Esophagus squamous epithelium (tissue), 5 donors: Measurements from ENCODE around the gene STX18. TPM values are rescaled to one million over a fixed set of nuclear protein-coding genes. Genes with fewer than 3 reads are reported as not detected.

Experiments used
- DNase-seq: peaks from one replicate; lab custom pipeline; 2025; lab: John Stamatoyannopoulos, UW
- H3K27ac ChIP-seq, 4 donors: fragments of 200-600 bp; sonication (generic); one replicate each; pipeline ENCODE4 v1.5.1; 2016 to 2019; ENCODE audit warnings: mild to moderate bottlenecking in 1 of 4
- H3K27me3 ChIP-seq, 4 donors: fragments of 200-600 bp; sonication (generic); 1 replicate in 3 of 4; 2 replicates in 1 of 4; pipeline versions ENCODE4 v1.5.1 to v1.6.0; 2017 to 2021; ENCODE audit warnings: antibody characterized with exemption in 1 of 4
- H3K36me3 ChIP-seq, 3 donors: fragments of 200-600 bp; sonication (generic); one replicate each; pipeline ENCODE4 v1.5.1; 2016 to 2019
- H3K4me1 ChIP-seq, 3 donors: fragments of 200-600 bp; sonication (generic); one replicate each; pipeline ENCODE4 v1.5.1; 2017 to 2019
- H3K4me3 ChIP-seq, 4 donors: fragments of 200-600 bp; sonication (generic); 1 replicate in 3 of 4; 2 replicates in 1 of 4; pipeline ENCODE4 v1.5.1; 2016 to 2019; ENCODE audit warnings: mild to moderate bottlenecking in 2 of 4, moderate library complexity in 1 of 4
- H3K9me3 ChIP-seq, 3 donors: fragments of 200-600 bp; sonication (generic); one replicate each; pipeline ENCODE4 v1.5.1; 2016 to 2019
- POLR2A ChIP-seq, 4 donors: fragments of 450-650 bp; IDR thresholded peaks; one replicate each; pipeline ENCODE4 v1.6.1; 2017; ENCODE audit warnings: antibody characterized with exemption in 4 of 4, mild to moderate bottlenecking in 4 of 4, moderate library complexity in 3 of 4
- WGBS, 2 donors: methylation state at CpG; one replicate each; pipeline ENCODE4 v1.1.5; 2018; 5-methylcytosine and 5-hydroxymethylcytosine counted together
- intact Hi-C: fragments of 100-400 bp; cut with DNase I; formaldehyde crosslinking; loops from one replicate; pipeline ENCODE4 v1.15.0; 2022
- total RNA-seq, 4 donors: library from RNA; depleted of rRNA; stranded (reverse); fragments of >200 nt; gene quantifications; one replicate each; pipeline ENCODE4 v1.1.0, GENCODE V29; 2016
- TF ChIP-seq, protein P1 (sequence below), 6 experiments: fragments of 450-650 bp in 4 of 6; fragments of 200-600 bp in 2 of 6; sonication (generic) in 2 of 6; IDR thresholded peaks; one replicate each; pipeline ENCODE4 v1.5.1; 2016 to 2019; ENCODE audit warnings: antibody characterized with exemption in 6 of 6, mild to moderate bottlenecking in 4 of 6, moderate library complexity in 4 of 6
- donor health status: DM: yes; HTN: yes; CAD: no.

STX18 gene
- total RNA-seq, 4 donors from 2014 or later = 10.5 to 27.8 (median 19.3) TPM

DNA sequence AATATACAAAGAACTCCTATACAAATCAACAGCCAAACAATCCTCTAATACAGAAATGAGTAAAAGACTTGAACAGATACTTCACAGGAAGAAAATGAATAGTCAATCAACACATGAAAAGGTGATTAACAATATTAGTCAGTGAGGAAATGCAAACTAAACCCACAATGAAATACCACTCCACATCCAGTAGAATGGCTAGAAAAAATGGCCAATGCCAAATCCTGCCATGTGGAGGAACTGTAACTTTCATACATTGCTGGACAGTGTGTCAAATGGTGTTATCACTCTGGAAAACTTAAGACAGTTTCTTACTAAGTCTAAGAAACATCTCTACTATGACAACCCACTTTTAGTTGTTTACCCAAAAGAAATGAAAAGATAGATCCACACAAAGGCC is 95.4 kb downstream of the STX18 start:
- no peaks in the 10 kb centered on the region for H3K27me3 ChIP-seq
- TF ChIP-seq, protein P1, sequence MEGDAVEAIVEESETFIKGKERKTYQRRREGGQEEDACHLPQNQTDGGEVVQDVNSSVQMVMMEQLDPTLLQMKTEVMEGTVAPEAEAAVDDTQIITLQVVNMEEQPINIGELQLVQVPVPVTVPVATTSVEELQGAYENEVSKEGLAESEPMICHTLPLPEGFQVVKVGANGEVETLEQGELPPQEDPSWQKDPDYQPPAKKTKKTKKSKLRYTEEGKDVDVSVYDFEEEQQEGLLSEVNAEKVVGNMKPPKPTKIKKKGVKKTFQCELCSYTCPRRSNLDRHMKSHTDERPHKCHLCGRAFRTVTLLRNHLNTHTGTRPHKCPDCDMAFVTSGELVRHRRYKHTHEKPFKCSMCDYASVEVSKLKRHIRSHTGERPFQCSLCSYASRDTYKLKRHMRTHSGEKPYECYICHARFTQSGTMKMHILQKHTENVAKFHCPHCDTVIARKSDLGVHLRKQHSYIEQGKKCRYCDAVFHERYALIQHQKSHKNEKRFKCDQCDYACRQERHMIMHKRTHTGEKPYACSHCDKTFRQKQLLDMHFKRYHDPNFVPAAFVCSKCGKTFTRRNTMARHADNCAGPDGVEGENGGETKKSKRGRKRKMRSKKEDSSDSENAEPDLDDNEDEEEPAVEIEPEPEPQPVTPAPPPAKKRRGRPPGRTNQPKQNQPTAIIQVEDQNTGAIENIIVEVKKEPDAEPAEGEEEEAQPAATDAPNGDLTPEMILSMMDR (IDR thresholded peaks at IDR 0.05) = no peak
- no peak for TF ChIP-seq POLR2A (IDR thresholded peaks at IDR 0.05)
- H3K9me3 ChIP-seq = no peaks in the 10 kb centered on the region
- H3K4me1 ChIP-seq = no peaks in the 10 kb centered on the region
- no peak overlapping the region for H3K27ac ChIP-seq
- no peak for DNase-seq
- intact Hi-C loops = no loop called here
- H3K36me3 ChIP-seq = peaks cover 0 to 29% (median 0%) of the 10 kb centered on the region in 3 donors
- no peak overlapping the region for H3K4me3 ChIP-seq

DNA sequence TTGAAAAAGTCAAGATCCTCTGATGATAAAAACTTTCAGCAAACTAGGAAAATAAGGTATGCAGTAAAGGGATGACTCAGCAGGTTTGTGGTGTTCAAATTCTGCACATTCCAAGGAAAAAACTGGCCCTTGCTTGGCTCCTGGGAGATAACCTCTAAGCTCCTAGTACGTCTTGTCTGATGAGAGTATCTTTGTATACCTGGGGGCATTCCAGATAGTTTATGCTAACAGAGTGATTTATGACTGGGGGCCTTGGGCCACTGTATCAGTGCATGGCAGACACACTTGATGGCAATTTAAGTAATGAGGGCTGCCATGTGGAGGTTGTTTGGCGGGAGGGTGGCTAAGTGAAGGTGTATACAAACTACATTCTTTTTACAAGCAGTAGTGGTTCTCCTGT is 98.0 kb downstream of the STX18 start:
- Histone ChIP-seq H3K4me3 (no peak overlapping the region), H3K9me3 (no peaks in the 10 kb centered on the region), H3K27ac (no peak overlapping the region), H3K36me3 (peaks cover 0 to 19% (median 0%) of the 10 kb centered on the region in 3 donors), H3K4me1 (no peaks in the 10 kb centered on the region), H3K27me3 (no peaks in the 10 kb centered on the region)
- TF ChIP-seq, protein P1 (IDR thresholded peaks at IDR 0.05) = no peak
- TF ChIP-seq POLR2A (IDR thresholded peaks at IDR 0.05) = no peak
- 70 to 83% methylated on average over 2 of the region's 2 CpGs for WGBS, 2 donors
- no peak for DNase-seq
- intact Hi-C loops = no loop called here

DNA sequence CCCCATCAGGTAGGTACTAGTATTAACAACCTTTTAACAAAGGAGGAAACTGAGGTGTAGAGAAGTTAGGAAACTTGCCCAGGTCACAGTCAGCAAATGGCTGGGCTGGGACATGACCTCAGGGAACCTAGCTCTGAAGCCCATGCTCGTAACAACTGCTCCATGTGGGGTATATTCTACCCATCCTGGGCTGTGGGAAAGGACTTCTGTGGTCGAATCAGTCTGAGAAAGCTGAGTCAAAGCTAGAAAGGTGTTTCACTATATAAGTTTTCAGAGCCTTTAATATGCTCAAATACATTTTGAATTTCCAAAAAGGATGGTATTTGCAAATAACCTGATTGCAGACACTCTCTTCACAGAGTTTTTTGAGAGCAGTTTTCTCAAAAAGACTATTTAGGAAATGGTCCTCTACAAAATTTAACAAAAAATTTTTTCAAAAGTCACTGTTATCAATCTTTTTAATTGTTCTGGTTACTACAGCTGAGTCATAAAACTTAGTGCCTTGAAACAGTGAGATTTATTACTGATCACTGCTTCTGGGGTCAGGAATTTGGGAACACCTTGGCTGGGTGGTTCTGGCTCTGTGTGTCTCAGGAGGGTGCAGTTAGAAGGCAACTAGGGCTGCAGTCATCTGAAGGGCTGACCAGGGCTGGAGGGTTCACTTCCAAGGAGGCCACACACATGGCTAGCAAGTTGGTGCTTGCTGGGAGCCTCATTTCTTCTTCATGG is 101.4 kb downstream of the STX18 start:
- no peak overlapping the region for H3K4me3 ChIP-seq
- no peaks in the 10 kb centered on the region for H3K9me3 ChIP-seq
- 65 to 100% methylated on average over 2 of the region's 2 CpGs for WGBS, 2 donors
- no peaks in the 10 kb centered on the region for H3K27me3 ChIP-seq
- no peak for DNase-seq
- peaks cover 0 to 48% (median 6%) of the 10 kb centered on the region in 3 donors for H3K36me3 ChIP-seq
- no peaks in the 10 kb centered on the region for H3K4me1 ChIP-seq
- H3K27ac ChIP-seq = no peak overlapping the region
- intact Hi-C loops = no loop called here
- TF ChIP-seq, protein P1 (IDR thresholded peaks at IDR 0.05) = no peak
- no peak for TF ChIP-seq POLR2A (IDR thresholded peaks at IDR 0.05)

DNA sequence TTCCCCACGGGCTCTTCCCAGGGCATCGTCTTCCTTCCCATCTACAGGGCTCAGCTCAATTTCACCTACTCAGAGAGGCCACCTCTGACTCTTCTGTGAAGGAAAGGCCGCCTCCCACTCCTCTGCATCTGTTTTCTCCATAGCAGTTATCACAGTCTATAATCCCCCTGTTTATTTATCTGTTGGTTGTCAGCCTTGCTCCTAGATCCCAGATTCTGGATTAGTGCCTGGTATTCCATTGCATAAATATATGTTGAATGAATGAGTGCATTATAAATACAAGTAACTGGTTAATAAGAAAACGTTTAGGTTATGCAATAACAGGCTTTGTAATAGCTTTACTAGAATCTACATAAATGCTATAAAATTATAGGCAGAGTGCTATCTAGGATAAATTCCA is 102.1 kb downstream of the STX18 start:
- H3K36me3 ChIP-seq = peaks cover 0 to 49% (median 6%) of the 10 kb centered on the region in 3 donors
- intact Hi-C loops = no loop called here

DNA sequence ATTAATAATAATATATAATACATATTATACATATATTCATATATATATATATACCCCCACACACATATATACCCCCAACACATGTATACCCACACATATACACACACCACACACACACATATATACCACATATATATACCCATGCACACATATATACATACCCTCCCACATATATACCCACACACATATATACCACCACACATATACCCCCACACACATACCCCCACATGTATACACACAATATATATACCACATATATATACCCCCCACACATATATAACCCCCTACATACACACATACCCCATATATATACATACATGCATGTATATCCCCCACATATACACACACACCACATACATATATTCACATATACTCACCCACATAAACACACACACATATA is 103.0 kb downstream of the STX18 start:
- Histone ChIP-seq H3K9me3 (no peaks in the 10 kb centered on the region), H3K27me3 (no peaks in the 10 kb centered on the region), H3K4me3 (no peak overlapping the region), H3K4me1 (no peaks in the 10 kb centered on the region), H3K36me3 (peaks cover 0 to 56% (median 6%) of the 10 kb centered on the region in 3 donors), H3K27ac (no peak overlapping the region)
- no peak for TF ChIP-seq POLR2A (IDR thresholded peaks at IDR 0.05)
- TF ChIP-seq, protein P1 (IDR thresholded peaks at IDR 0.05) = no peak
- DNase-seq = no peak
- intact Hi-C loops = no loop called here

More for the DNA sequence above, 102.1 kb downstream of the STX18 start:
- no peak for DNase-seq
- no peaks in the 10 kb centered on the region for H3K27me3 ChIP-seq
- 62 to 67% methylated on average over 4 of the region's 4 CpGs for whole genome bisulfite sequencing, 2 donors
- H3K9me3 ChIP-seq = no peaks in the 10 kb centered on the region
- TF ChIP-seq, protein P1 (IDR thresholded peaks at IDR 0.05) = no peak
- no peak for TF ChIP-seq POLR2A (IDR thresholded peaks at IDR 0.05)
- no peaks in the 10 kb centered on the region for H3K4me1 ChIP-seq
- H3K27ac ChIP-seq = no peak overlapping the region
- no peak overlapping the region for H3K4me3 ChIP-seq
